ENCODE measurements around the gene RAD51B. TPM values are rescaled to one million over a fixed set of nuclear protein-coding genes. Genes with fewer than 3 reads are reported as not detected.

Gene RAD51B
- total RNA-seq, 1 experiment from 2014 or later, result 16.7 TPM

DNA sequence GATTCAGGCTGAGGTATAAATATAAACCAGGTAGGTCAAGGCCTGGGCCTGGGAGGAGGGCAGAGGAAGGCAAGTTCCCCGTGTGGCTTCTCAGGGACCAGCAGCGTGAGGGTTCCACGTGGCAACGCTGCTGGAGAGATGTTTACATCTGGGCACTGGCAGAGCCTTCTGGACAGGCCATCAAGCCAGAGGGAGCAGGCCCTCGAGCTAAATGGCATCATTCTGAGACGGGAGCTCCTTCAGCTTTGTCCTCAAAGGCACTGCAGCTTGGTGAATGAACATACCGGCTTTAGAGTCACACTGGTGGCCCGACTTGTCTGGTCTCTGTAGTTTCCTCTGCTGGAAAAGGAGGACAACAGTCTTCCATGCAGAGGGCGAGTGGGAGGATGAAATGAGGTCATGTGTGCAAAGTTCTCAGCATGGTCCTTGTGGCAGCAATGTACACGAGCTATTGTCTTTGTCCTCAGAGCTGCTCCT lies 742.0 kb downstream of the RAD51B start:
- peaks cover 0 to 5% (median 0%) of the 10 kb centered on the region in 3 experiments; a peak in 3 of 7 replicates for H3K36me3 Mint-ChIP-seq (ENCODE audit: insufficient read depth in 1 of 3, low read depth in 3 of 3)
- H3K14ac ChIP-seq (ENCODE audit: insufficient read depth, low read length), result no peak overlapping the region
- no peak overlapping the region for H3K9ac ChIP-seq (ENCODE audit: extremely low read depth, insufficient read length, low read length)
- H3K27ac Mint-ChIP-seq, result no peak overlapping the region
- H4K8ac ChIP-seq (replicated peaks; ENCODE audit: insufficient read length, low read depth, low read length), result no peak overlapping the region
- H3K18ac ChIP-seq (ENCODE audit: insufficient read length, low read depth, low read length), result no peak overlapping the region
- no peak overlapping the region for H3K27ac ChIP-seq (ENCODE audit: insufficient read length, low read depth, low read length)
- no peaks in the 10 kb centered on the region for H3K23me2 ChIP-seq (ENCODE audit: insufficient read length, low read depth, low read length, poor library complexity, severe bottlenecking)
- H2BK15ac ChIP-seq (ENCODE audit: low read depth, low read length), result no peak overlapping the region
- H2AK5ac ChIP-seq (ENCODE audit: insufficient read length, low read length), result no peak overlapping the region
- H2BK5ac ChIP-seq (ENCODE audit: insufficient read length, low read length), result no peak overlapping the region
- no peak overlapping the region for H2BK120ac ChIP-seq (ENCODE audit: low read depth, low read length, poor library complexity, severe bottlenecking)
- no peaks in the 10 kb centered on the region; the same call in none of the 2 replicates for H3K27me3 Mint-ChIP-seq (ENCODE audit: low read depth)
- H2BK20ac ChIP-seq (ENCODE audit: low read depth, low read length, poor library complexity, severe bottlenecking), result no peak overlapping the region
- H3K9me3 ChIP-seq (ENCODE audit: control insufficient read depth, low read depth, low read length), result no peaks in the 10 kb centered on the region
- WGBS (ENCODE audit: extremely low coverage, insufficient read length, low lambda C conversion rate), result no CpG with 5 or more reads among the region's 10 CpGs
- no peaks in the 10 kb centered on the region for H3K27me3 ChIP-seq (ENCODE audit: insufficient read depth, low read length)
- no peak for DNase-seq
- TF ChIP-seq CTCF (conservative IDR thresholded peaks at IDR 0.05), result no peak
- no peak overlapping the region for H3T11ph ChIP-seq (ENCODE audit: low read length)
- H4K20me1 ChIP-seq (ENCODE audit: control insufficient read depth, insufficient read depth, insufficient read length), result no peaks in the 10 kb centered on the region
- no peak overlapping the region for H4K91ac ChIP-seq (ENCODE audit: insufficient read length, low read depth, low read length)
- no peaks in the 10 kb centered on the region for H3K79me2 ChIP-seq (ENCODE audit: insufficient read depth, low read length)
- H3K79me1 ChIP-seq (ENCODE audit: insufficient read depth, low read depth, low read length, poor library complexity, severe bottlenecking), result no peaks in the 10 kb centered on the region
- peaks cover 31 to 34% of the 10 kb centered on the region in 2 experiments for H3K4me1 Mint-ChIP-seq
- no peak overlapping the region for H3K4me2 ChIP-seq (ENCODE audit: insufficient read depth, insufficient read length, low read length)
- no peak overlapping the region for H3K4ac ChIP-seq (ENCODE audit: low read depth, low read length)
- peaks cover 0 to 3% of the 10 kb centered on the region in 2 experiments; a peak in 2 of 5 replicates for H3K9me3 Mint-ChIP-seq
- no peak overlapping the region for H3K23ac ChIP-seq (ENCODE audit: insufficient read length, low read depth, low read length)
- H3K4me1 ChIP-seq (ENCODE audit: insufficient read depth, low read length), result peaks cover 2% of the 10 kb centered on the region
- H2BK12ac ChIP-seq (ENCODE audit: insufficient read length, low read depth, low read length), result no peak overlapping the region
- H4K5ac ChIP-seq (ENCODE audit: insufficient read length, low read depth, low read length), result no peak overlapping the region
- H3K4me3 Mint-ChIP-seq, result no peak overlapping the region
- no peak overlapping the region for H3K56ac ChIP-seq (ENCODE audit: insufficient read length, low read depth, low read length)
- no peak overlapping the region for H2AFZ ChIP-seq (ENCODE audit: low read length)
